Stimulated activated CD4-positive, alpha-beta T cell treated with anti-CD3 and anti-CD28 coated beads, Interleukin-4, amount 100 ng/mL, for 1 hour (primary cell): Measurements from ENCODE around the gene FAR1.

Experiments
- DNase-seq: peaks from one replicate; pipeline ENCODE4 v3.0.0-alpha.2; 2020

FAR1 gene

DNA sequence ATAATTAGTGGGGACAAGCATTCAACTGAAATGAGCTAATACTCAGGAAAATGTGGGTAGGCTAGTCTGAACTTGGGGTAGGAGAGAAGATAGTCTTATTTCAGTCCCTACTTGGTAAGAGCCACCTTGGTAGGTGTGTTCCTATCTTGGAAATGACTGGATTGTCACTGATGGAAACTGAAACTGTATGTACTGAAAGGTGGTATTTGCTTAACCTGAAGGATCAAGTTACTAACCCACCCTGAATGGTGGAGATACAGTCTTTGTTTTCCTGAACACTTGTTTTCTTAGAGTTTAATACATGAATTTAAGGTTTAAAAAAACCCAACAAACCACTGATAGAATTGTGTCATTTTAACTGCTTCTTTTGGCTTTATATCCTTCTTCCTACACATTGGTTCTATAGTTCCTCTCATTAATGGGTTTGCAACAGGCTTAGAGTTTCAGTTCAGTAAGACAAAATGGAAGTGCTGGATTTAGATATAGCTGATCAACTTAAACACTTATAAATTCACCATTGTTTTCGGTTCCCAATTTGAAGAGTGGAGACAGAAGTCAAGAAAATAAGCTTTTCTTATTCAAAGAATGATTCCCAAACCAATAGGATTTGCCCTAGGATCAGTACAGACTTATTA lies 4.2 kb downstream of the FAR1 start:
- no peak for DNase-seq

DNA sequence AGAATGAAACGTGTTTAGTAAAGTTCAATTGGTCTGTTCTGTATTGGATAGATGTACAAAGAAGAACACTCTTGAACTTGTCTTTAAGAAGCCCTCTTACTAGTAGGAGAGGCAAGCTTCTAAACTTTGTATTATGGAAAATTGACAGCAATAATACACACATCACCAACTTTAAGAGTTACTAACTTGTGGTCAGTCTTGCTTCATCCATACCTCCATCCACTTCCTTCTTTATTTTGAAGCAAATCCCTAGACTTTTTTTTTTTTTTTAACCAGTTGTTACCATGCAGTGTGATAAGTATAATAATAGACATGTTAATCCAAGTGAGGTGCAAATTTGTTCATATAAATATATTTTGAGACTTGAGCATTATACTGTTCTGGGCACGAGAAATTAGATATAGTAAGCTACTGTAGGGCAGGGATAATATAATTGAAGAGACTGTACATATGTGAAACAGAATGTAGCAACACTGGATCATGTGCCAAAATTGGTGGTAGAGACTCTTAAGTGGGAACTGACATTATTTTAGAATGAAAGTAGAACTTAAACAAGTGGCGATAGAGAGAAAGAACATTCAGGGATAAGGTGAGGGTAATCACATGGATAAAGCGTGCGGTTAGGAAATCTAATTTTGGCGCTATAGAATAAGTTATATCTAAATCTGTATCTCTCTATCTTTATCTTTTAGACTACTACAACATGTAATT lies 6.5 kb downstream of the FAR1 start:
- DNase-seq, result no peak

DNA sequence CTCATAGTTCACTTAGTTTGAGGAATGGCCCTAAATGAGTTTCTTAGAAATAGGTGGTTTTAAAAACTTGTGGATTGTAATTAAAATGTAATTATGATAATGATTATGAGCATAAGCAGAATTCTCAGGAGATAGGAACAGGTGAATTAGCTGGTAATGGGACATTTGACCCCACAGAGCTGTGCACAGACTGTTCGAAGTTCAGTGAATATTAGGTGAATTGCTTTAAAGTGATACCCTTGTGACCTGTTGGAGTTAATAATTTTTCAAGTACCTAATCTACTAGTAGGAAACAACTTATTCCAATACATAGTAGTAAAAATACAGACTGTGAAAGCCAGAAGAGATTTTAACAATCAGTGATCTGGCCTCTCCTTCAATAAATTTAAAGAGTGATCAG lies 8.1 kb downstream of the FAR1 start:
- no peak for DNase-seq

- no peak for DNase-seq
Measured at GRCh38 chr11:13679768-13680167, 11.3 kb downstream of the FAR1 start.

DNA sequence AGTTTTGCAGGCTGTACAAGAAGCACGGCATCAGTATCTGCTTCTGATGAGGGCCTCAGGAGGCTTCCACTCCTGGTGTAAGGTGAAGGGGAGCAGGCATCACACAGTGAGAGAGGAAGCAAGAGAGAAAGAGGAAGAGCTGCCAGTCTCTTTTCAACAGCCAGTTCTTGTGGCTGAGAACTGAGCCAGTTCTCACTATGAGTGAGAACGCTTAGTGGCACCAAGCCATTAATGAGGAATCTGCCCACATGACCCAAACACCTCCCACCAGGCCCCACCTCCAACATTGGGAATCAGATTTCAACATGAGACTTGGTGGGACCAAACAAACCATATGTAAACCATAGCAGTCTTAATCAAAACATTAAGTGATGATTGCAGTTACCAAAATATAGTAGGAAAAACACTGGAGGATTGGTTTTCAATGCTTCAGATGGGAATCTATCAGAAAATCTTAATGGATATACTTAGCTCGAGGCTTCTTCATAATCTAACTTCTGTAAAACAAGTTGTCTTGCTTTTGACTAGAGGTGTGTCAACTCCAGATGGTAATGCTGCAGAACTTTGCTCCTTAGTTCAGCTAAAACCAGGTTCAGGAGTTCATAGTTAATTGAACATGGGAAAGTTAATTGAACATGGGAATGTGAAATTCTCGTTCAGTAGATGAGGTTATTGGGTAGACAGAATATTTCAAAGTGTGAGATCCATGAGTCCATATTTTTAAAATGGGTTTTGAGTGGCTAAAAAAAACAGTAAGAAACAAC lies 12.2 kb downstream of the FAR1 start:
- DNase-seq, result no peak

- no peak for DNase-seq
Measured at GRCh38 chr11:13681446-13681845, 13.0 kb downstream of the FAR1 start.

DNA sequence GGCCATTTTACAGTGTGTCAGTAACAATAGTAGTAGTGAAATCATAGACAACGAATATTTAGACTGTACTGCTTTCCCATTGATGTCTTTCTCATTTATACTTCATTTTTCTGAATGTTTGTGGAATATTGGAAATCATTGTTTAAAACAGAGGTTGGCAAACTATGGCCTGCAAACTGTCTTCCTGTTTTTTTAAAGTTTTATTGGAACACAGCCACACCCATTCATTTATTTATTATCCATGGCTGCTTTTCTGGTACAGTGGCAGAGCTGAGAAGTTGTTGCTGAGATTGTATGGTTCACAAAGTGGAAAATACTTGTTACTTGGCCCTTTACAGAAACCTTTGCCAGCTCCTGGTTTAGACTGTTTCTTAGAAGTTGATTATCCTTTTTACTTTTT lies 13.7 kb downstream of the FAR1 start:
- no peak for DNase-seq

DNA sequence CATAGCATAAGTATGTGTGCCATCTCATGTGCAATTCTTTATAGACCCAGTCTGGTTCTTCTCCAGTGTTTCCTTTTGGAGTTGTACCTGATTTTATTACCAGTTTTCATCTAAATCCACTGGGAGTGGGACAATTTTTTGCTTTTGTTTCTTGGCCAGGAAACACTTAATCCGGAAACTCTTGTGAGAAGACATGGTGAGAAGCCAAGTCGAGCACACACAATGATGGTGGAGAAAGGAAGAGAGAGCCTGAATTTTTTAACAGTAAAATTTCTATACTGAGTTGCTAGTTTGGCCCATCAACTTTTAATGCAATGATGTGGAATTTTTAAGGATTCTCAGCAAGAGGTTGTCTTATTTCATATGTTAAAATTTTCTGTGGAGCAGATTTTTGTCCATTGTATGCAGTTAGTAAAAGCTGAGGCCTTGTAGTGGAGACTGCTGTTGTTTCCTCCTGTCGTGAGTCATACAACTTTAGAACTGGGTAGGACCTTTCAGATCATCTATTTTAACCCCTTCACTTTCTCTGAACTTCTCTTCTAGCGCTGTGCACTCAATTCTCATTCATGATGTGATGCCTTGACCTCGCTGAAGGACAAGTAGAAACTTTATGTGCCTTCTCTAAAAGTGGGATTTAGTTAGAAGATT lies 17.1 kb downstream of the FAR1 start:
- DNase-seq, result no peak

DNA sequence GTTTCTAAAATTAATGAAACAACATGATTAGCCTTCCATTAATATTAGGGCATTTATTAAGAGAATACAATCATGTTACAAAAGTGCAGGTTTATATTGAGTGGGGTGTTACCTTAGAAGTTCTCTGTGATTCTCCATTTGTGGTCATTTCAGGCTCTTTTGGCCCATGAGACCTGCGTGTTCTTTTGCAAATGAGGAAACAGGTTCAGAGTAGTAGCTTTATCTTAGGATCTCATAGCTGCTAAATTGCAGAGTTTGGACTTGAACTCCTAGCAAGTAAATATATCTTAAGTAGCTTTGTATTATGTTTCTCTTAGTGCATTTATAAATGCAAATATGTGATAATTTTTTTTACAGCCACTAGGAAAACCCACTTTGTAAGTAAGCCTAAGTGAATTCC lies 18.3 kb downstream of the FAR1 start:
- DNase-seq, result no peak

DNA sequence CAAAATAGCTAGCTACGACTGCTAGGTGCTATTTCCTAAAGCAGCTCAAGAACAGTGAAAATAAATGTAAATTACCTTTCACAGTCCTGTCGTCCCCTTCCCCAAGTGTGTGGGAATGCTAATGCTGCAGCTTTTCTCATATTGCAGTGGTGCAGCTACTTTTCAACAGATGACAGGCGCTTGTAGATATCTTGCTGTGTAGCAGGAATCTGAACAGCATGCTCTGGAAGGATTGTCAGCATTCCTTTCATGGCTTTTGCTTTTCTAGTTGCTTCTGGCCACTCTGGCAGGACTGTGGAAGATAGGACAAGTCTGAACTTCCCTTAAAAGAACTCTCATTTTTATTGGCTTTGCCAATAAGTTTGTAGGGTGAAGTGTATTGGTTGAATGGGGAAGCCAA lies 18.8 kb downstream of the FAR1 start:
- DNase-seq, result no peak

DNA sequence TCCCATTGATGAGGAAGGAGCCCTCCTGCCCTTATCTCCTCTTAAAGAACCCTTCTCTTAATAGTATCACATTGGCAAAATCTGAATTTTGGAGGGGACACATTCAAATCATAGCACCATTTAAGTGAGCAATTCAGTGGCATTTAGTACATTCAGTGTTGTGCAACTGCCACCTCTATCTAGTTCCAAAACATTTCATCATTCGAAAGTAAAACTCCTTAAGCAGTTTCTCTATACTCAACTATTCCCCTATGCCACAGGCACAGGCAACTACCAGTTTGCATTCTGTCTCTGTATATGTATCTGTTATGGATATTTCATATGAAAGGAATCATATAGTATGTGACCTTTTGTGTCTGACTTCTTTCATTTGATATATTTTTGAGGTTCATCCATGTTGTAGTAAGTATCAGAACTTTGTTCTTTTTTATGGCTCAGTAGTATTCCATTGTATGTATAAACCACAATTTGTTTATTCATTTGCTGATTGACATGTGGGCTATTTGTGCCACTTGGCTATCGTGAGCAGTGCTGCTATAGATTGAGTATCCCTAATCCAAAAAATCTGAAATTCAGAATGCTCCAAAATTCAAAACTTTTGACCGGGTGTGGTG lies 22.9 kb downstream of the FAR1 start:
- no peak for DNase-seq

- no peak for DNase-seq
Measured at GRCh38 chr11:13692172-13692571, 23.7 kb downstream of the FAR1 start.

DNA sequence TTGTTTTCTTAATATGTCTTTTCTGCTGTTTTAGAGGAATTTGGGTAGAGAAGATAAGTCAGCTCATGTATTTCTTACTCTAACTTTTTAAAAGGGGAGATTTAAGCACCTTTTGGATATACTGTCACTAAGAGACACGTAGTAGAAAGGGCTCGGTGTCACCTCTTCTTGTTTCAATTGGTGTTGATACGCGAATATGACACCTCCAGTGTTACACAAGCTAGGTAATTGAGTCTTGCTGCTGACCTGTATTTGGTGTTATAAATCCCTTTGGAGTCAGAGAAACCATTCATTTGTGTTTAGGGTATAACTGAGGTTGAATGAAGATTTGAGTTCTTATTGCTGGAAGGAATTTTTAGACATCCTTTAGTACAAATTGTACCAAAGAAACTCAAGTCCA lies 25.6 kb downstream of the FAR1 start:
- no peak for DNase-seq

DNA sequence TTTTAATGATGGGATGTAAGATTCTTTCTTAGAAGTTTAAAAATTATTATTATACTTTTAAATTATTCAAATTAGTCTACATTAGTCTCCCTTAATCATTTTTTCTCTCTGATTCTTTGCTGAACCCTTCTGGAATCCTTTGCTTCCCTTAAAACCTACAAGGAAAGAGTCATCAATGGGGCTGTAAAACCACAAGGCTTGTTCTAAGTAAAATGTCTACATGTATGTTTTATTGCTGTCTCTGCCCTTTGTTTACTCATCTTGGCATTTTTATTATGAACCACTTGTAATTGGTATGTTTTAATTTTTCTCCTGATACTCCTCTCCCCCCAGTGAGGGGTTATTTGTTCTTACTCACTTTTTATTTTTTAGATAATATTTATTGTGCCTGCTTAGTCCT lies 27.4 kb downstream of the FAR1 start:
- DNase-seq, result no peak

DNA sequence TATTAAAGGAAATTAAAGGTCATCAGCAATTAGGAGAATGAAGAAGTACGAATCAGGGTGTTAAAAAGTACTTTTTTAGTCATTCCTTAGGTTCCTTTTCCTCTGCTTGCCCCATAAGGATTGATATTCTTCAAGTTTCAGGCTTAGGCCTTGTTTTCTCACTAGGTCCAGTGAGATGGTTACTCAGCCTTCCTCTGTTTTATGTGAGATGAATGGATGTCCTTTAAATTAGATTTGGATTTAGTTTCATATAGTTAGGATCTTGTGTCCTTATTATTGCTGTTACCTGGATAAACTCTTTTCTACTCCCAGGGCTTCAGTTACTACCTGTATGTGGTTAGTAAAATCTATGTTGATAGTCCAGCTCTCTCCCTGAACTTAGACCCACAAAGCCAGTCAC lies 29.2 kb downstream of the FAR1 start:
- no peak for DNase-seq

- no peak for DNase-seq
Measured at GRCh38 chr11:13698132-13698531, 29.7 kb downstream of the FAR1 start.

GRCh38 chr11:13699041-13699440 lies 30.6 kb downstream of the FAR1 start:
- no peak for DNase-seq

DNA sequence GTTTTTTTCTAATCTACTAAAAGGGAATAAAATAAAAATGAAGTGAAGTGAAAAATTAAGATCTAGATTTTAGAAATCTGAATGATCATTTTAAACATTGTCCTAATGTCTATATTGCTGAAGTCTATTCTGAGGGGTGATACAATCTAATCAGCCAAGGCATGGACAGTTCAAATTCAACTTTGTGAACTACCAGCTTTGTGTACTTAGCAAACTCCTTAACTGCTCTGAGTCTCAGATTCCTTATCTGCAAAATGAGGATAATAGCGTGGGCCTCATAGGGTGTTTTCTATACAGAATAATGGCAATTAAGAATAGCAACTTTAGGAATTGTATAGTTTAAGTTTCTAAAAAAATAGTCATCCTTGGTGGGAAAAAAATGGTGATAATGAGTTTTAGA lies 31.4 kb downstream of the FAR1 start:
- no peak for DNase-seq

DNA sequence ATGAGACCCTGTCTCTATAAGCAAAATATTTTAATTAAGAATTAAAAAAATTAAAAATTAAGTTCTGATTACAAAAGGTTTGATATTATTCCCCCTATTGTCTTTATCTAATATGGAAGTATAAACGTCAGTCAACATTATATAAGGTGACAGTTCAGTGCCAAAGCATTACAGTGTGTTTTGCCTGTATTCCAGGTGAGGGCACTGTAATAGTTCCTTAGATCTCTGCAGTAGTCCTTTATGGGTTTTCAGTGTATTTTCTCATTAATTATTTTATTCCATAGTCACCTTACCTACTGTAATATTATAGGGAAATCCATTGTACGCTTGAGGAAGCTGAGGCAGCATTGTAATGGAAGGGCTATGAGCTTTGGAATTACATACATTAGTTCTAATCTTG lies 33.0 kb downstream of the FAR1 start:
- no peak for DNase-seq

DNA sequence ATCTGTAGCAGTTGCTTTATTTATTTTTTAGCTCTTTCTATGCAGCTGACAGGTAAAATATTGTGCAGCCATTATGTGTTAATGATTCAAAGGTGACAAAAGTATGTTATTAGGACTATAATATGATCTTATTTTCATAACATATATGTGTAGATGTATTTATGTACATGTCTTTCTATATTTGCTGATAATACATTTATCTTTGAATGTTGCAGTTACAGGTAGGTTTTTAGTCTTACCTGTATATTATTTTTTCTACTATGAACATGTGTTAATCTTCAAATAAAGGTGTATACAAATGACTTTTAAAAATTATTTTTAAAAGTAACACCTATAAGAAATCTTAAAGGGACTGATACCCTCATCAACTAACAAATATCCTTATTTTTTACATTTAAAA lies 33.6 kb downstream of the FAR1 start:
- DNase-seq, result no peak

DNA sequence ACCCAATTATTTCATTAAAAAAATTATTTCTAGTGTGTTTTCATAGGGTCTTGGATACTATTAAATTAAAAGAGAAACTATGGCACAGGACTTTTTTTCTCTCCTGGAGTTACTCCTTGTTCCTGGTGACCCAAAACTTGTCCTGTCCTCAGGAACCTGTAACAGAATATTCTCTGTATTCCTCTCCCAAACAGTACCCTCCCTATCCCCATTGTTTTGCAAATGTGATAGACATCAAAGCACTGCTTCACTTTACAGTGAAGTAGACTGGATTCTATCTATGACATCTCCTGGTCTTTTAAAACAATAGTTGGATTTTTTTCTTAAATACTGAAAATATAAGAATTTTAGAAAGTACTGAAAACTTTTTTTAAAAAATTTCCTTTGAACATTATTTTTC lies 37.2 kb downstream of the FAR1 start:
- DNase-seq, result no peak

GRCh38 chr11:13713982-13714381 lies 45.5 kb downstream of the FAR1 start:
- DNase-seq, result no peak

DNA sequence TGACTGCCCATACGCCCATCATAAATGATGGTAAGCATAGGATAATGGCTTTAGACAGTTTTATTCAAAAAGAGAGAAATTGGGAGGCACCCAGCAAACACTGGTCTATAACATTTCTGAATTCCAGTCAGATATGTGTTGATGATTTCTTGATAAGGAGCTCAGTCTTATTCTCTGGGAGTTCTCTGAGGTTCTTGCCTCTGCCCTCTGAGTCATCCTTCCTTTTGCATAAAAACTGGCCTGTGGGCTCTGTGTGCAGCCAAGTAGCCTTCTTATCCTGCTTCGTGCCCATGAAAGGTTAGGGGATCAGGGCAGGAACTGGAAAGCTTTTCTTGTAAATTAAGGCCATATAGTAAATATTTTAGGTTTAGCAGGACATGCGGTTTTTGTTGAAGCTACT lies 48.9 kb downstream of the FAR1 start:
- no peak for DNase-seq
